Loucy (cell line): ENCODE results near the gene NSMCE1.
"Not testable (repeated sequence)": the region's sequence is repeated elsewhere in the genome, so short reads cannot be mapped to it uniquely, and the experiment has no call there.

Experiments used
- H2AFZ ChIP-seq: fragments of 200-600 bp; sonication (generic); 2 replicates; pipeline ENCODE4 v1.6.0; 2016; ENCODE audit warnings: antibody characterized with exemption, mild to moderate bottlenecking, low read length, moderate library complexity
- H3F3A ChIP-seq: fragments of 200-600 bp; 2 replicates; pipeline ENCODE4 v1.6.0; 2016; ENCODE audit warnings: antibody characterized with exemption, low read depth, mild to moderate bottlenecking
- H3K27me3 ChIP-seq: fragments of 200-600 bp; sonication (generic); 2 replicates; pipeline ENCODE4 v1.6.1; 2014; ENCODE audit warnings: low read length, mild to moderate bottlenecking; ENCODE audit not compliant: insufficient read depth, poor library complexity, severe bottlenecking
- H3K36me3 ChIP-seq: fragments of 200-600 bp; sonication (generic); 2 replicates; pipeline ENCODE4 v1.6.1; 2016; ENCODE audit warnings: low read length; ENCODE audit not compliant: insufficient read depth
- H3K4me1 ChIP-seq: fragments of 200-600 bp; sonication (generic); 2 replicates; pipeline ENCODE4 v1.5.1; 2014; ENCODE audit warnings: low read length, mild to moderate bottlenecking; ENCODE audit not compliant: insufficient read depth, poor library complexity, severe bottlenecking
- H3K4me2 ChIP-seq: fragments of 200-600 bp; sonication (generic); 2 replicates; pipeline ENCODE4 v1.6.0; 2014; ENCODE audit warnings: antibody characterized with exemption, low read length, low read depth, mild to moderate bottlenecking; ENCODE audit not compliant: poor library complexity, severe bottlenecking
- H3K4me3 ChIP-seq: fragments of 200-600 bp; sonication (generic); 2 replicates; pipeline ENCODE4 v1.5.1; 2014; ENCODE audit warnings: low read length, mild to moderate bottlenecking, mixed read lengths; ENCODE audit not compliant: poor library complexity, severe bottlenecking
- H3K79me2 ChIP-seq: fragments of 200-600 bp; sonication (generic); 2 replicates; pipeline ENCODE4 v1.6.1; 2014; ENCODE audit warnings: low read length; ENCODE audit not compliant: insufficient read depth
- H3K9ac ChIP-seq: fragments of 200-600 bp; sonication (generic); 2 replicates; pipeline ENCODE4 v1.6.0; 2014; ENCODE audit warnings: mild to moderate bottlenecking, low read depth, low read length, moderate library complexity; ENCODE audit not compliant: poor library complexity, severe bottlenecking
- H3K9me2 ChIP-seq: fragments of 200-600 bp; sonication (generic); replicated peaks from 2 replicates; pipeline ENCODE4 v1.6.1; 2016; ENCODE audit warnings: low read depth, low read length, mixed read lengths
- H3K9me3 ChIP-seq: fragments of 200-600 bp; sonication (generic); 2 replicates; pipeline ENCODE4 v1.6.1; 2014; ENCODE audit warnings: mild to moderate bottlenecking, antibody characterized with exemption, low read length, low read depth; ENCODE audit not compliant: insufficient read depth
- H4K20me1 ChIP-seq: fragments of 200-600 bp; sonication (generic); 2 replicates; pipeline ENCODE4 v1.6.0; 2014; ENCODE audit warnings: antibody characterized with exemption, low read length, mild to moderate bottlenecking; ENCODE audit not compliant: insufficient read depth, poor library complexity, severe bottlenecking
- CTCF ChIP-seq: fragments of 200-600 bp; sonication (generic); conservative IDR thresholded peaks from 2 replicates; pipeline ENCODE4 v1.5.1; 2014; ENCODE audit warnings: mild to moderate bottlenecking, antibody characterized with exemption, low read length
- EZH2phosphoT487 ChIP-seq: fragments of 200-600 bp; IDR thresholded peaks from 2 replicates; pipeline ENCODE4 v1.6.1; 2018; ENCODE audit warnings: antibody characterized with exemption, mild to moderate bottlenecking, moderate library complexity, borderline replicate concordance

Gene NSMCE1

GRCh38 chr16:27273330-27273669, 4.7 kb upstream of the NSMCE1 start:
- Histone ChIP-seq H4K20me1 (no peaks in the 10 kb centered on the region), H3K27me3 (no peaks in the 10 kb centered on the region), H3K9me3 (no peaks in the 10 kb centered on the region), H2AFZ (no peak overlapping the region), H3K4me1 (peaks cover 19% of the 10 kb centered on the region), H3F3A (no peaks in the 10 kb centered on the region), H3K4me3 (no peak overlapping the region), H3K36me3 (no peaks in the 10 kb centered on the region), H3K9ac (no peak overlapping the region), H3K9me2 (no peaks in the 10 kb centered on the region), H3K4me2 (no peak overlapping the region), H3K79me2 (peaks cover 14% of the 10 kb centered on the region)
- TF ChIP-seq CTCF (no peak), EZH2phosphoT487 (no peak)

GRCh38 chr16:27272697-27273096, 4.1 kb upstream of the NSMCE1 start:
- Histone ChIP-seq H3K79me2 (peaks cover 21% of the 10 kb centered on the region), H3K4me1 (peaks cover 24% of the 10 kb centered on the region)
- H3K9me3 ChIP-seq, H3K36me3 ChIP-seq, H3K4me2 ChIP-seq, H3F3A ChIP-seq, H4K20me1 ChIP-seq, H3K9ac ChIP-seq, H2AFZ ChIP-seq, H3K27me3 ChIP-seq, H3K4me3 ChIP-seq, H3K9me2 ChIP-seq: not testable (repeated sequence)

GRCh38 chr16:27272076-27272475, 3.5 kb upstream of the NSMCE1 start:
- no peaks in the 10 kb centered on the region for H4K20me1 ChIP-seq
- H3K36me3 ChIP-seq: no peaks in the 10 kb centered on the region
- H3K9me3 ChIP-seq: no peaks in the 10 kb centered on the region
- peaks cover 24% of the 10 kb centered on the region for H3K4me1 ChIP-seq
- H3K4me3 ChIP-seq: no peak overlapping the region
- H3K9ac ChIP-seq: no peak overlapping the region
- no peak overlapping the region for H3K4me2 ChIP-seq
- H3K79me2 ChIP-seq: peaks cover 24% of the 10 kb centered on the region
- no peaks in the 10 kb centered on the region for H3F3A ChIP-seq
- TF ChIP-seq CTCF (no peak), EZH2phosphoT487 (no peak)
- H2AFZ ChIP-seq: no peak overlapping the region
- no peaks in the 10 kb centered on the region for H3K27me3 ChIP-seq
- H3K9me2 ChIP-seq: no peaks in the 10 kb centered on the region

- H3K9me3 ChIP-seq: no peaks in the 10 kb centered on the region
- H3F3A ChIP-seq: no peaks in the 10 kb centered on the region
- no peak overlapping the region for H2AFZ ChIP-seq
- no peak overlapping the region for H3K9ac ChIP-seq
- peaks cover 24% of the 10 kb centered on the region for H3K79me2 ChIP-seq
- H3K4me2 ChIP-seq: peak overlapping the region; percentile 95
- no peaks in the 10 kb centered on the region for H3K9me2 ChIP-seq
- no peaks in the 10 kb centered on the region for H3K27me3 ChIP-seq
- no peak for TF ChIP-seq CTCF
- TF ChIP-seq EZH2phosphoT487: no peak
- no peaks in the 10 kb centered on the region for H3K36me3 ChIP-seq
- H3K4me3 ChIP-seq: peak overlapping the region; percentile 90
- peaks cover 24% of the 10 kb centered on the region for H3K4me1 ChIP-seq
- no peaks in the 10 kb centered on the region for H4K20me1 ChIP-seq
These were observed 1.8 kb upstream of the NSMCE1 start for GRCh38 chr16:27270349-27270748.
